Mammary epithelial cell (primary cell): ENCODE results near the gene ZFYVE26.

ENCODE experiments used
- CTCF ChIP-seq, 2 donors: IDR thresholded peaks in 1 of 2; conservative IDR thresholded peaks in 1 of 2; 2 replicates each; pipeline ENCODE4 v1.5.1; 2011 to 2012; ENCODE audit warnings: inconsistent platforms in 2 of 2, low read length in 2 of 2, mild to moderate bottlenecking in 2 of 2, control low read depth in 1 of 2, low read depth in 1 of 2; ENCODE audit not compliant: insufficient read depth in 1 of 2; ENCODE audit errors: extremely low read depth in 1 of 2
- EZH2 ChIP-seq: IDR thresholded peaks from 2 replicates; pipeline ENCODE4 v1.6.1; 2012; ENCODE audit warnings: low read length, inconsistent platforms, borderline replicate concordance

GRCh38 chr14:67863223-67863622 is 46.8 kb upstream of the ZFYVE26 start:
- TF ChIP-seq CTCF (conservative IDR thresholded peaks at IDR 0.05 in 1 of 2, IDR thresholded peaks at IDR 0.05 in 1 of 2; ENCODE audit: extremely low read depth in 1 of 2, insufficient read depth in 1 of 2, low read depth in 1 of 2, low read length in 2 of 2) (no peak), EZH2 (no peak)
